ENCODE data around the gene AKAP13. TPM values are rescaled to one million over a fixed set of nuclear protein-coding genes. Genes with fewer than 3 reads are reported as not detected.

AKAP13 gene
- total RNA-seq, 4 donors from 2014 or later = 128 to 460 (median 243) TPM

DNA sequence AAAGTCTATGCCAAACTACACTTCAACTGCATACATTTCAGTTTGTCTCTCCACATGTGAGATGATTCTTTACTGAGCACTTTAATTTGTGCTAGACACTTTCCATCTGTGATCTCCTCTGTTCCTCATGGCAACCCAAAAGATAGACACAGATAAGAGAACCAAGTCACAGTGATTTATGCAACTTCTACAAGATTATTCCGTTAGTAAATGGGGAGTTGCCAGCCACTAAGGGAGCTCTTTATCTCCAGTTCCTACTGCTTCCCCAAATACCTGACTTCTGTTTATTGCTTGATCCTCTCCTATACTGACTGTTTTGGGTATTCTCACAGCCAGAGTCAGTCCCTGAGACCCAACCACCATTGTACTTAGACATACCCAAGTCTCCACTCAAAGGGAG, 24.1 kb upstream of the AKAP13 start:
- TF ChIP-seq, protein P1, sequence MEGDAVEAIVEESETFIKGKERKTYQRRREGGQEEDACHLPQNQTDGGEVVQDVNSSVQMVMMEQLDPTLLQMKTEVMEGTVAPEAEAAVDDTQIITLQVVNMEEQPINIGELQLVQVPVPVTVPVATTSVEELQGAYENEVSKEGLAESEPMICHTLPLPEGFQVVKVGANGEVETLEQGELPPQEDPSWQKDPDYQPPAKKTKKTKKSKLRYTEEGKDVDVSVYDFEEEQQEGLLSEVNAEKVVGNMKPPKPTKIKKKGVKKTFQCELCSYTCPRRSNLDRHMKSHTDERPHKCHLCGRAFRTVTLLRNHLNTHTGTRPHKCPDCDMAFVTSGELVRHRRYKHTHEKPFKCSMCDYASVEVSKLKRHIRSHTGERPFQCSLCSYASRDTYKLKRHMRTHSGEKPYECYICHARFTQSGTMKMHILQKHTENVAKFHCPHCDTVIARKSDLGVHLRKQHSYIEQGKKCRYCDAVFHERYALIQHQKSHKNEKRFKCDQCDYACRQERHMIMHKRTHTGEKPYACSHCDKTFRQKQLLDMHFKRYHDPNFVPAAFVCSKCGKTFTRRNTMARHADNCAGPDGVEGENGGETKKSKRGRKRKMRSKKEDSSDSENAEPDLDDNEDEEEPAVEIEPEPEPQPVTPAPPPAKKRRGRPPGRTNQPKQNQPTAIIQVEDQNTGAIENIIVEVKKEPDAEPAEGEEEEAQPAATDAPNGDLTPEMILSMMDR (IDR thresholded peaks at IDR 0.05) = no peak
- TF ChIP-seq POLR2A (IDR thresholded peaks at IDR 0.05) = no peak
- H3K27ac ChIP-seq = no peak overlapping the region
- H3K27me3 ChIP-seq = no peaks in the 10 kb centered on the region
- H3K9me3 ChIP-seq = no peaks in the 10 kb centered on the region
- H3K4me3 ChIP-seq = no peak overlapping the region
- H3K36me3 ChIP-seq = no peaks in the 10 kb centered on the region
- no peaks in the 10 kb centered on the region for H3K4me1 ChIP-seq
- intact Hi-C loops (cut with DNase I; ENCODE audit: low total_unique reads) = no loop called here
- no peak for DNase-seq

DNA sequence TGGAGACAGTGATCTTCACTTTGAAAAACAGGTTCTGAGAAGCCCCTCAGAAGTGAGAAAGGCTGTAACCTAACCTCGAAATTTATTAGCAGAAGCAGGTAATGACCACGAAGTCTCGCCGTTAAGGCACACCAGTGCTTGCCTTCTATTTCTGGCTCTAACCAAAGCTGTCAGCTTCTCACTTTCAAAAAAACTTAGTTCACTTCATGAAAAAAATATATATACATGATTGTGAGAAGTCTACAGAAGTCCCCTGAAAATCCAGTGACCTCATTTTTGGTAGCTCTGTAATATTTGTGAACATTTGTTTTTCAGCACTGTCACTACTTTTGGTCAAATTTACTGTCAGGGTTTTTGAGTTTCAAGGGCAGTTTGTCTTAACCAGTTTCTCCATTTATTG, 19.1 kb upstream of the AKAP13 start:
- Histone ChIP-seq H3K9me3 (no peaks in the 10 kb centered on the region), H3K27ac (no peak overlapping the region), H3K27me3 (no peaks in the 10 kb centered on the region), H3K4me3 (no peak overlapping the region), H3K4me1 (no peaks in the 10 kb centered on the region), H3K36me3 (no peaks in the 10 kb centered on the region)
- TF ChIP-seq POLR2A (IDR thresholded peaks at IDR 0.05) = no peak
- TF ChIP-seq, protein P1 (IDR thresholded peaks at IDR 0.05) = no peak
- intact Hi-C loops (cut with DNase I; ENCODE audit: low total_unique reads) = no loop called here
- no peak for DNase-seq

DNA sequence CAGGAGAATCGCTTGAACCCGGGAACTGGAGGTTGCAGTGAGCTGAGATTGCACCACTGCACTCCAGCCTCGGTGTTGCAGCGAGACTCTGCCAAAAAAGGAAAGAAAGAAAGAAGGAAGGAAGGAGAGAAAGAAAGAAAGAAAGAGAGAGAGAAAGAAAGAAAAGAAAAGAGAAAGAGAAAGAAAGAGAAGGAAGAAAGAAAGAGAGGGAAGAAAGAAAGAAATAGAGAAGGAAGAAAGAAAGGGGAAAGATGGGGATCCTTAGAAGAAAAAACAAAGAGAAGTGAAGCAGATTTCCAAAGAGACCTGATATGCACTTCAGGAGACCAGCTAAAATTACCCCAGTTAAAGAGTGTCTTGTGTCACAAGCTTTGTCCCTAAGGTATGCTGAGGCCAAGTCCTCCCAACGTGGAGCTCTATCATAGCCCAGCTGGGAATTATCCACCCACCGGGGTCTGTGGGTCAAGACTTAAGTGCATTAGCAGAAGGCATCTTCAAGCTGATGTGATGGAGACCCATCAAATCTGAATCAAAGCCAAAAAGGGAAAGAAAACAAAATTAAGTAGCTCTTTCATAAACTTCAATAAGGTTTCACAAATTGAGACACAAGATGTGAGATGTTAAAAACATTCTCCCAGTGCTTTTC, 17.8 kb upstream of the AKAP13 start:
- no peaks in the 10 kb centered on the region for H3K27me3 ChIP-seq
- TF ChIP-seq, protein P1 (IDR thresholded peaks at IDR 0.05) = no peak
- no peak for TF ChIP-seq POLR2A (IDR thresholded peaks at IDR 0.05)
- DNase-seq = no peak
- H3K27ac ChIP-seq = no peak overlapping the region
- H3K9me3 ChIP-seq = no peaks in the 10 kb centered on the region
- H3K4me3 ChIP-seq = no peak overlapping the region
- intact Hi-C loops (cut with DNase I; ENCODE audit: low total_unique reads) = no loop called here
- H3K36me3 ChIP-seq = no peaks in the 10 kb centered on the region
- no peaks in the 10 kb centered on the region for H3K4me1 ChIP-seq

DNA sequence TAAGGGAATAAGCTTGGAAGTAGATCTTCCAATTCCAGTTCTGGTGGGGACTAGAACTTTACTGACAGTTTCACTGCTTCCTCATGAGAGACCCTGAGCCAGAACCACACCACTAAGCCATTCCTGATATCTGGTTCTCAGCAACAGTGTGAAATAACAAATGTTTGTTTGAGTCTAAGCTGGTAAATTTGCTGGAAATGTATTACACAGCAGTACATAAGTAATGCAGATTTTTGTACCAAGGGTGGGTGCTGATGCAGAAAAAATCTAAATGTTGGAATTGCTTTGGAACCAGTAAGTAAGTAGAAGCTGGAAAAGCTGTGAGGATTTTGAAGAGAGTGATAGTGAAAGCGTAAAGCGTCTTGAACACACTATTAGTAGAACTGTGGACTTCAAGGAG, 14.4 kb upstream of the AKAP13 start:
- no peaks in the 10 kb centered on the region for H3K9me3 ChIP-seq
- H3K27ac ChIP-seq = no peak overlapping the region
- H3K4me1 ChIP-seq = no peaks in the 10 kb centered on the region
- no peaks in the 10 kb centered on the region for H3K36me3 ChIP-seq
- H3K27me3 ChIP-seq = no peaks in the 10 kb centered on the region
- intact Hi-C loops (cut with DNase I; ENCODE audit: low total_unique reads) = no loop called here
- H3K4me3 ChIP-seq = no peak overlapping the region
- no peak for TF ChIP-seq POLR2A (IDR thresholded peaks at IDR 0.05)
- TF ChIP-seq, protein P1 (IDR thresholded peaks at IDR 0.05) = no peak
- no peak for DNase-seq

DNA sequence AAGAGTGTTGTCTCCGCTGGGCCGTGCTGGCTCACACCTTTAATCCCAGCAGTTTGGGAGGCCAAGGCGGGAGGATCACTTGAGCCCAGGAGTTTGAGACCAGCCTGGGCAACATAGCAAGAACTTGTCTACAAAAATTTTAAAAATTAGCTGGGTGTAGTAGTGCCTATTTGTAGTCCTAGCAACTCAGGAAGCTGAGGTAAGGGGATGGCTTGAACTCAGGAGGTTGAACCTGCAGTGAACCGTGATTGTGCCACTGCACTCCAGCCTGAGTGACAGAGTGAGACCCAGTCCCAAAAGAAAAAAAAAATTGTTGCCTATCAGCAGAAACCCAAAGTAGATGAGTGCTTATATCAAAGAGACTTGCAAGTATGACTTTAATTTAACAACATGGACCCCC, 12.7 kb upstream of the AKAP13 start:
- Histone ChIP-seq H3K4me3 (no peak overlapping the region), H3K9me3 (no peaks in the 10 kb centered on the region), H3K27ac (no peak overlapping the region), H3K36me3 (no peaks in the 10 kb centered on the region), H3K4me1 (no peaks in the 10 kb centered on the region), H3K27me3 (no peaks in the 10 kb centered on the region)
- TF ChIP-seq, protein P1 (IDR thresholded peaks at IDR 0.05) = no peak
- TF ChIP-seq POLR2A (IDR thresholded peaks at IDR 0.05) = no peak
- intact Hi-C loops (cut with DNase I; ENCODE audit: low total_unique reads) = no loop called here
- DNase-seq = no peak

Measured in uterus (tissue), 4 donors.